HG03196 (cell line): ENCODE measurements around the gene MAPRE2.

Source experiments
- ATAC-seq: cut with Tn5 transposase; IDR thresholded peaks from one replicate; pipeline ENCODE4 v1.9.1; 2021; ENCODE audit not compliant: unreplicated experiment

The MAPRE2 gene

GRCh38 chr18:35032113-35032512 lies 9.1 kb upstream of the MAPRE2 start:
- no peak for ATAC-seq

DNA sequence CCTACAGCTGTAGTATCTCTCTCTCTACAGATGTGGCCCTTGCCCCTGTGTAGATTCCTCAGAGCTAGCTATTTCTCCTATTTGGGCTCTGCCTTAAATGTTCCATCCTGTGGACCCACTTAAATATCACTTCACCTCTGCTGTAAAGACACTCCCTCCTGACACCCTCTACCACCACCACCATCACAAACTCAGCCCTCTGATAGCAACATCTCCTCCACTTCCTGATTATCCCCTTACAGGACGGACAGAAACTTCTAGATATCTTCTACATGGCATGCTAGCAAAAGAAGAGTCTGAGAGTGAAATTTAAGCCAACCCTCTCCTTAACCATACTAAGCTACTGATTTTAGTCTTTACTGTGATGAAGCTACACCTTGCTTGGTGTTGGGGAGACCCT lies 3.2 kb upstream of the MAPRE2 start:
- ATAC-seq: no peak

GRCh38 chr18:35038881-35039491 lies 2.2 kb upstream of the MAPRE2 start:
- ATAC-seq: peak; percentile 31

GRCh38 chr18:35040638-35040987 lies 600 bp upstream of the MAPRE2 start:
- no peak for ATAC-seq

DNA sequence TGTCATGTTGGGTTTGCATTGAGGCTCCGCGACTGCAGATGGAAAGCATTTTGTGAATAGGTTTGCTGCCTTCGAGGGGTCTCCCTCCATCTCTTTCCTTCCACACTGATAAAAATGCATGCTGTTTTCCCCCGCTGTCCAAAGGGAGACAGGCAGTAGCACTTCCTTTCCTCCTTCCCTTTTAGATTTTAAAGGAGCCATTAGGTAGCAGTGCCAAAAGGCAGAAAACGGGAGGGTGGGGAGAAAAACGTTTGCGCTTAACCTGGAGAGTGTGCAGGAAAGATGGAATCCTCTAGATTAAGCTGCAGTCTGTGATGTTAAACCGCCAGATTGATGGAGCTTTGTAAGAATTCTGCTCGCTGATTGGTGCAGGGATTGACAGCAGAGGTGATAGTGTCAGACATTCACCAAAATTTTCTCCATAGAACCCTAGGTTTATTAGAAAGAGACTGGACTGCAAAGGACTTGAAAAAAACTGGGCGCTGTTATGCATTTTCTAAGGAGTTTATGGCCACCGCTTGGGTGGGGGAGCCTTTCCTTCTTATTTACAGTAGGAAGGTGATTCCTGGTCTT lies 688 bp downstream of the MAPRE2 start:
- no peak for ATAC-seq

GRCh38 chr18:35042389-35043071 lies 1.3 kb downstream of the MAPRE2 start:
- no peak for ATAC-seq

DNA sequence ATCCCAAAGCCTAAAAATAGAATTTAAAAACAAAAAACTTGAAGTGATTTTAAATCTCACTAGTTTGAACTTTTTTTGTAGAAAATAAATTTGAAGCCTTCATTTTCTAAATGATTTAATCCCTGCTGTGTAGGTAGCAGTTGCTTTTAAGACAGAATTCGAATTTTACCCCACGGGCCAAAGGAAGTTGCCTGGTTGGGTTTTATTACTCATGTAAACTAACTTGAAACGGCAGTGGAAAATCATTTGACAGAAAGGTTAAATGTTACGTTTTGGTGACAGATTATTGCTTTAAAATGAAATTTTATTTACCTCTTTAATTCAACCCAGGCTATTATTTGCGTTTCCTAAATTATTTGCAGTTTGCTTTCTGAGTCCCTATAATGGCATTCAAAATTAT lies 2.0 kb downstream of the MAPRE2 start:
- no peak for ATAC-seq

GRCh38 chr18:35045121-35045520 lies 3.9 kb downstream of the MAPRE2 start:
- ATAC-seq: no peak

GRCh38 chr18:35045806-35046205 lies 4.6 kb downstream of the MAPRE2 start:
- no peak for ATAC-seq

DNA sequence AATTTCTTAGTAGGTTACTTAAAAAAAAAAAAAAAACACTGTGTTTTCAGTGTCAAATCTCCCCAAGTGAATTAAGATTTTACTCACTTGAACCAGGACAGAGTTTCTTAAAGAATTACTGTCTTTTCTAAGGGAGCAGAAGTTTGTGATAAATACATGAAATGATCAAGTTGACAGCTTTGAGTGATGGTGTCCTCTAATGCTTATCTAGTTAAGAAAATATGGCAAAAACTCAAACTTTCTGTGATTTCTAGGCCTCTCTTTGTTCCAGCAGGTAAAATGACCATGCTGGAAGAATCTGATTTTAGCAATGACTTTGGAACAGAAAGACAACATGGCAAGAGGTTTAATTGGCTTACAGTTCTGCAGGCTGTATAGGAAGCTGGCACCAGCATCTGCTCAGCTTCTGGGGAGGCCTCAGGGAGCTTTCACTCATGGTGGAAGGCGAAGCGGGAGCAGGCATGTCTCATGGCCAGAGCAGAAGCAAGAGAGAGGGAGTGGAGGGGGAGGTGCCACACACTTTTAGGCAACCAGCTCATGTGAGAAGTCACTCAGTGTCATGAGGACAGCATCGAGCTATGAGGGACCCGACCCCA lies 6.6 kb downstream of the MAPRE2 start:
- ATAC-seq: no peak

DNA sequence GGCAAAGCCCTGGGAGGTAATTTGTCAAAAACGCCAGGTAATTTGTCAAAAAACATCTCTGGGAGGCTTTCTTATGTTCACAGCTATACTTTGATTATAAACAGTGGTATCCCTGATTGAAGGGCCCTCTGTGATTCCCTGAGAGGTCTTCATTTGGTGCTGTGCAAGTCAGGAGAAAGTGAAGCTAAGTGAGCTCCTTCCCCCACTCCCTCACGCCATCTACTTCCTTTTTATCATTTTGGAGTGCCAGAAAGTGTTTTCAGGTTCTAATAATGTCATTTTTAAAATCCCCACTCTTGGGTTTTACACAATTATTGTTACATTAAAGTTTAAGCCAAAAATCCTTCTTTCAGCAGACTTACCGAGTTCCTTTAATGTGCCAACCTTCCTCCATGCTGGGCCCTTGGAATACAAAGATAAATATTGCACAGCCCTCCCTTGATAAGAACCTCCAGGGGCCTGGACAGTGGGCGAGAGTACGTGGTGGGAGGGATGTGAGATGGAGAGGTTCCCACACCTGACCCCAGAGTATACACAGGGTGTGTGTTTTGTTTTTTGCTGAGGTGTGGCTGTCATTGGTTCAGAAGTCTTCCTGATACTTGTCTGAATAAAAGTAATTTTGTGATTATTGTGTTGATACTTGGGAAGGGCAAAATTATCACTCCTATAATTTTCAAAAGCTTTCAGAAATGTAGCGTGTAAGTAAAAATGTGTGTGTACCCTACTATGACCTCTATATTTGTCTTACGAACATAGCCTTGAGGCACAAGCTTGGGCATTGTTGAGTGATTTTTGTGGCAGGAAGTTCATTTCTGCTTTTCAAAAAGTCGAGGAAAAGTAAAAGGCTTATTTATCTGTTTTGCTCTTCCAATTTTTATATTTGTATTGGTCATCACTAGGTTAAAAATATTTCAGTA lies 8.2 kb downstream of the MAPRE2 start:
- ATAC-seq: peak; percentile 9

DNA sequence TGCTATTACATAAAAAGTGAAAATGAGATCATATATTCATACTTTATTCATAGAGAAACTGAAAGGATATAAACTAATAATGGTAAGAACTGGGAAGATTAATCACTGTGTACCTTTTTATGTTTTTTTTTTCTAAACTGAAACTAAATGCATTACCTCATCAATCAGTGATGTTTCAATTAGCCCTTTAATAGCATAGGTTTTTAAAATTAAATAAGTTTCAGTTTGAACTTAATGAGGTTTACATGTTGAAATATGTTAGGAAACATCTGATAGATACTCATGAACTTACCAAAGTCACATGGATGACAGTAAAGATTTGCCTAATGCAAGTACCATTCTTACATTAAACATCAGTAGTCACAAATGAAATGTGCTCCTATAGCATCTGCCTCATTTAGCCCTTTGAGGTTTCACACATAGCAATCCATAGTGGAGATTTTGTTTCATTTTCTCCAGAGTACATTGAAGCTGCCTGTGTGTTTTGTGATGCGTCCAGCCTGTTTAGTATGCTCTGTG lies 8.9 kb downstream of the MAPRE2 start:
- peak; percentile 34 for ATAC-seq

DNA sequence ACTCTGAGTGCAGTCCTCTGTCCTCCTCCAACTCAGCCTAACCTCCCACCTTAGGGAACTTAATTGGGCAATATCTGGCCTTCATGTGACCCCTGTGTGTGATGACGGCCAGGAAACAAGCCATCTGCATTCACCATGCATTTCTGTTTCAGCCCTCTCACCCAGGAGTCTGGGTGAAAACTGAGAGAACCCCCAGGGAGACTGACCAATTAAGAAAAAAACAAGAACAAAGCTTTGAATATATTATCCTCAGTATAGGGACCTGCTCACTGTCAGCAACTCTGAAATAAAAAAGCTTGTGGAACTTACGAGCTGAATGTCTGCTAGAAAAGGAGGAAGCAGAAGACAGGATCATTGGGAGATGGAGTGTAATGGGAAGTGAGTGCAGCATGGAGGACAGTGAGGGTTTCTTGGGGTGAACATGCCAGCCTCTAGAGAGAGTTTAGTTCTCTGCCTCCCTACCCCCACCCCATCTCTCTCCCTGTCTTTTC lies 9.5 kb downstream of the MAPRE2 start:
- ATAC-seq: peak; percentile 32

DNA sequence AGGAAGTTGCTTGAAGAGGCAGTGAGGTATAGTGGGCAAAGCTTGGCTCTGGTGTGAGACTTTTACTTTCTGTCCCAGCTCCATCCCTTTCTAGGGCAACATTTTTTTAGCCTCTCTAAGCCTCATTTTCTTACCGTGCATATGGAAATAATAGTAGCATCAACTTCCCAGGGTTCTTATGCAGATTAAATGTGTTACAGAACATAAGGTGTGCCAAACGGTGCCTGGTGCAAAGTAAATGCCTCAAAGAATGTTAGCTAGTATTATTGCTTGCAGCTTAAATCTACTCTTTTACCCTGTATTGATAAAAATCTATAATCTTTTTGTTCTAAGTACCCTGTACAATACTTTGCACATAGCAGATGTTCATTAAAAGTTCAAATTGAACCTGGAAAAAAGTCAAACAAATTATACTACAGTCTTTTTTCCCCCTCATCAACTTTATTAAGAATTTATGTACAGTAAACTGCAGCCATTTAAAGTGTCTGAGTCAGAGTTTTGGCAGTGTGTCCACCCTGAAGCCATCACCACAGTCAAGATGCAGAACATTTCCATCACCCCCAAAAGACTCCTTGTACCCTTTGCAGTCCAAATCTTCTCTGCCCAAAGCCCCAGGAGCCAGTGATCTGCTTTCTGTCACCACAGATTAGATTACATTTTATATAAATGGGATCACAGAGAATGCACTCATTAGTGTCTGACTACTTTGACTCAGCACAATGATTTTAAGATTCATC lies 10.6 kb downstream of the MAPRE2 start:
- ATAC-seq: no peak

DNA sequence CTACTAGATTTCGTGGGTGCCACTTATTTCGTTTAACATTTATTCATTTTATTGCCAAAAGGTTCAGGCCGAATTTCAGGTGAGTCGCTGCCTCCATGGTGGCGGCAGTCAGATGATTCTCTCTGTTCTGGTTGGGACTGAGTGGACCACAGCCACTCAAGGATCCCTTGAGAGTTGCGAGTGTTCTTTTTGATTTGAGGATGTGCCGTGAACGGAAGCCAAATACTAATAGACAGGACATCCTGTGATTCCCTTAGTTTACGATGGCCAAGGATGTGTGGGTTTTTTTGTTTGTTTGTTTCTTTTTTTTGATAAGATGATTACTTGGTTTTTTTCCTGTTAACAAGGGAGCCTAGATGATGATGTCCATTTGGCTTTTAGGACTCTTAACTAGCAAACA lies 13.2 kb downstream of the MAPRE2 start:
- no peak for ATAC-seq

DNA sequence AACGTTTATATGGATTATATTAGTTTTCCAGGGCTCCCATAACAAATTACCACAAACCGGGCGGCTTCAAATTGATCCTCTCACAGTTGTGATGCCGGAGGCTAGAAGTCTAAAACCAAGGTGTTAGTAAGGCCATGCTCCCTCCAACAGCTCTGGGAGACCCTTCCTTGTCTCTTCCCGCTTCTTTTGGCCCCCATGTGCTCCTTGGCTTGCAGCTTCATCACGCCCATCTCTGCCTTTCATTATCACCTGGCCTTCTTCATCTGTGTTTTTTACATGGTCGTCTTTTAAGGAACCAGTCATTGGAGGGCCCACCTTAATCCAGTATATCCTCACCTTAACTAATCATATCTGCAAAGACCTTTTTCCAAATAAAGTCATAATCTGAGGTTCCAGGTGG lies 13.9 kb downstream of the MAPRE2 start:
- no peak for ATAC-seq

DNA sequence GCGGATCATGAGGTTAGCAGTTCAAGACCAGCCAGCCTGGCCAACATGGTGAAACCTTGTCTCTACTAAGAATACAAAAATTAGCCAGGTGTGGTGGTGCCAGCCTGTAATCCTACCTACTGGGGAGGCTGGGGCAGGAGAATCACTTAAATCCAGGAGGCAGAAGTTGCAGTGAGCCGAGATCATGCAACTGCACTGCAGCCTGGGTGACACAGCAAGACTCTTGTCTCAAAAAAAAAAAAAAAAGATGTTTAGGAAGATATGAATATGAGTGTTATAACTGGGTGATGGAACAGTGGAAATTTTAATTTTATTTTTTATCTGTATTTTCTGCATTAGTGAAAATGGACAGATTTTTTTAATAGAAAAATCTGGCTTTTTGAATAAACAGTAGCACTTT lies 14.5 kb downstream of the MAPRE2 start:
- ATAC-seq: no peak

DNA sequence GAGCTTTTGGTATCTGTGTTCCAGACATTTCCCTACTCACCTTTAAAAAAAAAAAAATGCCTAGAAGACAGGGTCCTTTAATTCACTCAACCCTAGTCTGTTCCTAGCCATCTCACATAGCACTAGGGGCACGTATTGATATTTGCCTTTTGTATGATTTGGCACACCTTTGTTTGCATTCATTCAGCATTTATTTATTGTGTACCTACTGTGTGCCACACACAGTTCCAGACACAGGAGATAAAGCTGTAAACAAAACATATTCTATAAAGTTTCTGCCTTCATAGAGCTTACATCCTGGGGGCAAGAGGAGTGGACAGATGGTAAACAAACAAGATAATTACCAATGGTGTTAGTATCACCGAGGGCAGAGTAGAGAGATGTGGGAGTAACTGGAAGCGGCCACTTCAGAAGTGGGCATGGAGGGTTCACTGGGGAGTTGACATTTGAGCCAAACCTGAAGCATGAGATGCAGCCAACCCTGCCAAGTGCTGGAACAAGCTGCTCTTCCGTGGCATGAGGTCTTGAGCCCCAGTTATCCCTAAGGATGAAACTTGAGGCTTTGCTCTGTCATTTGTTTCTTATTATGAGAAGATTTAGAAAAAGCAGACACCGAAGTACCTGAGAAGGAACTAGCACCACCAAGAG lies 18.2 kb downstream of the MAPRE2 start:
- ATAC-seq: no peak

DNA sequence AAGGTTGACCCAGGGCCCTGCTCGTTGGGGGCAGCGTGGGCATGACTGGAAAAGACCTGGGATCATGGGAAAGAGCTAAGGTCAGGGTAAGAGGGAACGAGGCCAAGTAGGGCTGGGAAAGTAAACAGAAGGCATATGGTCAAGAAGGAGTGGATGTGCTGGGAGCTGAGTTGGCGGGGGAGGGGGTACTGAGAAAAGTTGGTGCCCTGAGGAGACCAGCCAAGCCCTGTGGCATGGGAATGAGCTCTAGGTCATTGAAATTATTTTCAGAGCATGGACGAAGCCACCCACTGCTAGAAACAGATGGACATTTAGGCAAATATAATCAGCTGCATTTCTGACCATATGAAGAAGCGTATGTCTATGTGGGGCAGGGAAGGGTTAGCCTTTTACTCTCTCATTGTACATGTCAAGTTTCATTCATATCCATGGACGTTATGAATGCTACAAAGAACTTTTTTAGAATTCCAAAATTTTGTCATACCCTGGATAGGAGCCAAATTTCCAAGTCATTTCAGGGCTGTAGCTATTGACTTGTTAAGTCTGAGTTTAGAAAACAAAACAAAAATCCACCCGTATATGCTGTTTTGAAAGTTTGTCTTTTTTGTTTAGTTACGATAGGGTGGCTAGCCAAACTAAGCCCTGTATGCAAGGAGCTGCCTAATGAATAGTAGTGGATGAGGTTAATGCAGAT lies 19.1 kb downstream of the MAPRE2 start:
- no peak for ATAC-seq
